ENCODE data around the gene MDK.

DNA sequence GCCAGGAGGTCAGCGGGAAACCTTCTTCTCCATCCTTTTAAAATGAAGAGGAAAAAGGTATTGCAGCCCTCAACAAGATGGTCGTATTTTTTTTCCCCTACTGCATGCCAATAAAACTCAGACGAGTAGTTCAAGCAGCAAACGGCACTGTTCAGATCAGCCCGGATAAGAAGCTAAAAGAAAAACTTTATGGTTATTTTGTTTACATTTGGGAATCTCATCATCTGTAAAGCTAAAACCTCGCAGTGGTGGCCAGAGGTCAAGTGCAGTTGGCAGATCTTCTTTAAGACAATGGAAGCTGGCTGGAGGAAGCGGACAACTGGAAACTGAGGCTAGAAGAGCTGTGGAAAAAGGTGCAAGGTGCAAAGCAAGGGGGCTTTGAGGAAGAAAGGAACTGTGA is 41.1 kb downstream of the MDK start:
- TF ChIP-seq GATA2 (IDR thresholded peaks at IDR 0.05; ENCODE audit: low read depth, low read length) (no peak), GATA3 (IDR thresholded peaks at IDR 0.05; ENCODE audit: low read depth, low read length) (no peak)

Measured in SH-SY5Y (cell line).